ENCODE results near the gene RAE1.

RAE1 gene

GRCh38 chr20:57400231-57400701 is 49.2 kb downstream of the RAE1 start:
- Histone ChIP-seq H3K4me1 (ENCODE audit: low read length) (peaks cover 49% of the 10 kb centered on the region), H3K79me2 (ENCODE audit: low read length) (peaks cover 95% of the 10 kb centered on the region), H3K27me3 (replicated peaks; ENCODE audit: insufficient read depth, low read length) (no peaks in the 10 kb centered on the region), H3F3A (ENCODE audit: insufficient read depth, low read length) (peaks cover 66% of the 10 kb centered on the region), H3K9me3 (replicated peaks; ENCODE audit: insufficient read depth, low read length) (no peaks in the 10 kb centered on the region), H3K36me3 (replicated peaks; ENCODE audit: insufficient read depth, low read length) (peaks cover 45% of the 10 kb centered on the region), H2AFZ (ENCODE audit: low read length) (no peak overlapping the region), H3K9ac (ENCODE audit: low read length) (no peak overlapping the region), H3K4me2 (ENCODE audit: low read depth, low read length) (peak overlapping the region; percentile 99; the same call in 1 of the 2 replicates), H4K20me1 (ENCODE audit: insufficient read depth, low read length) (peaks cover 81% of the 10 kb centered on the region), H3K4me3 (ENCODE audit: low read length) (no peak overlapping the region), H3K27ac (ENCODE audit: low read length) (peak overlapping the region; percentile 100; the same call in 1 of the 2 replicates), H3K9me2 (replicated peaks; ENCODE audit: insufficient read depth, low read length) (no peaks in the 10 kb centered on the region)
- TF ChIP-seq CTCF (IDR thresholded peaks at IDR 0.05; ENCODE audit: low read length): no peak
- no peak for TF ChIP-seq EZH2phosphoT487 (IDR thresholded peaks at IDR 0.05; ENCODE audit: low read length)
- peak; percentile 5 for DNase-seq

- peaks cover 82% of the 10 kb centered on the region for H4K20me1 ChIP-seq (ENCODE audit: insufficient read depth, low read length)
- TF ChIP-seq EZH2phosphoT487 (IDR thresholded peaks at IDR 0.05; ENCODE audit: low read length): no peak
- TF ChIP-seq CTCF (IDR thresholded peaks at IDR 0.05; ENCODE audit: low read length): no peak
- TF ChIP-seq EZH2 (optimal IDR thresholded peaks at IDR 0.05; ENCODE audit: low read depth, low read length): no peak
- H3K9me3 ChIP-seq (replicated peaks; ENCODE audit: insufficient read depth, low read length): no peaks in the 10 kb centered on the region
- H3K27ac ChIP-seq (ENCODE audit: low read length): no peak overlapping the region
- no peaks in the 10 kb centered on the region for H3K9me2 ChIP-seq (replicated peaks; ENCODE audit: insufficient read depth, low read length)
- peaks cover 61% of the 10 kb centered on the region for H3F3A ChIP-seq (ENCODE audit: insufficient read depth, low read length)
- no peak overlapping the region for H3K4me2 ChIP-seq (ENCODE audit: low read depth, low read length)
- no peak overlapping the region for H3K9ac ChIP-seq (ENCODE audit: low read length)
- peaks cover 95% of the 10 kb centered on the region for H3K79me2 ChIP-seq (ENCODE audit: low read length)
- peak; percentile 4 for DNase-seq
- peaks cover 42% of the 10 kb centered on the region for H3K4me1 ChIP-seq (ENCODE audit: low read length)
- H2AFZ ChIP-seq (ENCODE audit: low read length): no peak overlapping the region
- H3K27me3 ChIP-seq (replicated peaks; ENCODE audit: insufficient read depth, low read length): no peaks in the 10 kb centered on the region
- H3K36me3 ChIP-seq (replicated peaks; ENCODE audit: insufficient read depth, low read length): peaks cover 47% of the 10 kb centered on the region
- no peak overlapping the region for H3K4me3 ChIP-seq (ENCODE audit: low read length)
These were observed 49.9 kb downstream of the RAE1 start for GRCh38 chr20:57400821-57401564.

GRCh38 chr20:57401565-57401918 is 50.5 kb downstream of the RAE1 start:
- TF ChIP-seq EZH2phosphoT487 (IDR thresholded peaks at IDR 0.05; ENCODE audit: low read length) (no peak), EZH2 (optimal IDR thresholded peaks at IDR 0.05; ENCODE audit: low read depth, low read length) (no peak), CTCF (IDR thresholded peaks at IDR 0.05; ENCODE audit: low read length) (no peak)
- Histone ChIP-seq H3F3A (ENCODE audit: insufficient read depth, low read length) (peaks cover 55% of the 10 kb centered on the region), H3K9ac (ENCODE audit: low read length) (no peak overlapping the region), H3K36me3 (replicated peaks; ENCODE audit: insufficient read depth, low read length) (peaks cover 47% of the 10 kb centered on the region), H2AFZ (ENCODE audit: low read length) (no peak overlapping the region), H4K20me1 (ENCODE audit: insufficient read depth, low read length) (peaks cover 84% of the 10 kb centered on the region), H3K4me2 (ENCODE audit: low read depth, low read length) (no peak overlapping the region), H3K9me3 (replicated peaks; ENCODE audit: insufficient read depth, low read length) (no peaks in the 10 kb centered on the region), H3K79me2 (ENCODE audit: low read length) (peaks cover 95% of the 10 kb centered on the region), H3K4me1 (ENCODE audit: low read length) (peaks cover 37% of the 10 kb centered on the region), H3K4me3 (ENCODE audit: low read length) (no peak overlapping the region), H3K27ac (ENCODE audit: low read length) (no peak overlapping the region), H3K27me3 (replicated peaks; ENCODE audit: insufficient read depth, low read length) (no peaks in the 10 kb centered on the region), H3K9me2 (replicated peaks; ENCODE audit: insufficient read depth, low read length) (no peaks in the 10 kb centered on the region)
- DNase-seq: no peak

Data from MM.1S (cell line).